Retinal pigment epithelial cell (primary cell): ENCODE results near the gene LRRC38.
"Not testable (repeated sequence)": the region's sequence is repeated elsewhere in the genome, so short reads cannot be mapped to it uniquely, and the experiment has no call there.

Experiments
- DNase-seq: peaks from one replicate; pipeline ENCODE4 v3.0.0-alpha.2; 2010; ENCODE audit warnings: low read depth
- H3K4me3 ChIP-seq: 2 replicates; pipeline ENCODE4 v1.5.1; 2011; ENCODE audit warnings: mild to moderate bottlenecking, low read length, control low read depth, moderate library complexity
- CTCF ChIP-seq: conservative IDR thresholded peaks from 2 replicates; pipeline ENCODE4 v1.5.1; 2011; ENCODE audit warnings: low read depth, low read length, control low read depth, inconsistent platforms

The LRRC38 gene

GRCh38 chr1:13443335-13443979 lies 70.3 kb downstream of the LRRC38 start:
- DNase-seq = no peak
- TF ChIP-seq CTCF = no peak
- no peak overlapping the region for H3K4me3 ChIP-seq

- not testable (repeated sequence) for H3K4me3 ChIP-seq, DNase-seq
Observed at GRCh38 chr1:13439104-13439783, 74.6 kb downstream of the LRRC38 start.

GRCh38 chr1:13435458-13435857 lies 78.3 kb downstream of the LRRC38 start:
- DNase-seq = no peak
- no peak for TF ChIP-seq CTCF
- no peak overlapping the region for H3K4me3 ChIP-seq

GRCh38 chr1:13433694-13434358 lies 80.0 kb downstream of the LRRC38 start:
- not testable (repeated sequence) for DNase-seq, H3K4me3 ChIP-seq

- no peak for DNase-seq
- TF ChIP-seq CTCF = no peak
- no peak overlapping the region for H3K4me3 ChIP-seq
Observed at GRCh38 chr1:13432251-13432650, 81.6 kb downstream of the LRRC38 start.

GRCh38 chr1:13430495-13430894 lies 83.3 kb downstream of the LRRC38 start:
- TF ChIP-seq CTCF = no peak
- no peak for DNase-seq
- H3K4me3 ChIP-seq = no peak overlapping the region
